NAMALWA (cell line): Measurements from ENCODE around the gene MYOT.
A peak's percentile ranks its signal among the peaks of the same experiment; 100 is the strongest.
"Not testable (repeated sequence)": the region's sequence is repeated elsewhere in the genome, so short reads cannot be mapped to it uniquely, and the experiment has no call there.

Source experiments
- DNase-seq: peaks from one replicate; pipeline ENCODE4 v3.0.0-alpha.2; 2015; ENCODE audit warnings: low spot score

Gene MYOT

DNA sequence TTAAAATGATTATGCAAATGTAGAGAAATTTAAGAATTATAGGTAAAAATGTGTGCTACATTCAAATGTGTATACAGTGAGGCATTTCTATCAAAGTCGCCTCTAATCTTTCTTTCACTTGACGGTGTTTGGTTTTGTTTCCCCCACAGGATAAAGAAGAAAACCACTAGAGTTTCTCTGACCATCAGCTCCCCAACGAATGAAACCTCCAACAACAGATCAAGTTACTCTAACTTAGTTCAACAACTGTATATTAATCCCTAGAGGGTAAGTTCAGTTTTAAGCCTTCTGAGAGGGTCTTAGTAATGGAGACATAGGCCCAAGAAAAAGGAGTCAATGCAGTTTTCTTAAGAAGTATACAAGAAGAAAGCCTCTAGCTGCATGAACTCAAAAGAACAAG is 11.5 kb upstream of the MYOT start:
- DNase-seq: no peak

DNA sequence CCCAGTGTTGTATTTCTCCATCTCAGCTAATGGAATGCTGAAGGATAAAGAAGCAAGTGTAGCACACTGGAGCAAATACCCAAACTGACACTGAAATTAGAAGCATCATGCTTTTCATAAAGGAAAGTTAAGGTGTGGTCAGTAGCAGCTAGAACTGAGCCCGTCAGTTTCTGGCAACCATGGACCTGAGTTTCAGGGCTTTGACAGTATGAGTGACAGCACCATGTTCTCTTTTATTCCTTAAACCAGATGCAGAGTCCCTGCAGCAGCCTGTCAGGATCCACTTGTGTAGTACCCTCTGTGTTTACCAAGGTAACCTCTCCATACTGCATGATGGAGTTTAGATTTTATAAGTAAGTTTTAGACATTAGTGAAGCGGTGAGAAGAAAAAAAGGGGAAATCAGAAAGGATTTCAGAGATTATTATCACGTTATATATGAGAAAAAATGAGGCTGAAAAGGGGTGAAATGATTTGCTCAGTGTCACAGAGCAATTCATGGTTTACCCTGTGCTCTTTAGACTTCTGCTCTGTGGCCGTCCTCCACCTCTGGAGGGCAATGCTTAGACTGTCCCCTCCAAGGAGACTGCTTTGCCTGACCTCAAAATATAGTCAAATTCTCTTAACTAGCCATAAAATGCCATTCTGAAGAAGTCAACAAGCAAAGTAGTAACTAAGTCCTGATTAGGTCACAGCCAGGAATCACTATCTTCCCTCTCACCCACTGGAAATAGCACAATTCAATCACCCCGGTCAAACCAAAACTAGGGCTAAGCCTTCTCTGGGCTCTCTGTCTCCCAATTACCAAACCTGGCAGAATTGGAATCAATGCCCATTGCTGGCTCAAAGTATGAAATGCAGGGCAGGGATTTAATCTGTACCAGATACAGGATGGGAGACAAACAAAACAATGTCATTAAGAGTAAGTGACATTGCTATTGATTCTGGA is 10.5 kb upstream of the MYOT start:
- DNase-seq: no peak

DNA sequence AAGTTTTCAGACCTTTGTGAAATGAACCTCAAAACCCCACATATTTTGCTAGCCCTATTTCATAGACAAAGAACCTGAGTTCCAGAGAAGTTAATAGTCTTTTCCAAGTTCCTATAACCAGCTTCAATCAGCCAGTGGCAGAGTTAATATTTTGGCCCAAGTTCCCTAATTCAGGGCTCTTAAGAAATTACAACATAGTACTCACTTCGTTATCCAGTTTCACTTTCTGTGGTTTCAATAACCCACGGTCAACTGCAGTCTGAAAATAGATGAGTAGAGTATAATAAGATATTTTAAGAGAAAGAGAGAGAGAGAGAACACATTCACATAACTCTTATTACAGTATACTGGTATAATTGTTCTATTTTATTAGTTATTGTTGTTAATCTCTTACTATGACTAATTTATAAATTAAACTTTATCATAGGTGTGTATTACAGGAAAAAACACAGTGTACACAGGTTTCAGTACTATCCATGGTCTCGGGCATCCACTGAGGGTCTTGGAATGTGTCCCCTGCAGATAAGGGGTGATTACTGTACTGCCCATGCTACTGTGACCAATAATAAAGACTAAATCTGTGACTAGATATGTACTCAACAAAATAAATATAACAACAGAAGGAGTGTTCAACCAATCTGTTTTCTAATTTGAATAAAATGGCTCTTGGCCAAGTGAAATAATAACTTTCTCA is 9.3 kb upstream of the MYOT start:
- DNase-seq: peak; percentile 69

DNA sequence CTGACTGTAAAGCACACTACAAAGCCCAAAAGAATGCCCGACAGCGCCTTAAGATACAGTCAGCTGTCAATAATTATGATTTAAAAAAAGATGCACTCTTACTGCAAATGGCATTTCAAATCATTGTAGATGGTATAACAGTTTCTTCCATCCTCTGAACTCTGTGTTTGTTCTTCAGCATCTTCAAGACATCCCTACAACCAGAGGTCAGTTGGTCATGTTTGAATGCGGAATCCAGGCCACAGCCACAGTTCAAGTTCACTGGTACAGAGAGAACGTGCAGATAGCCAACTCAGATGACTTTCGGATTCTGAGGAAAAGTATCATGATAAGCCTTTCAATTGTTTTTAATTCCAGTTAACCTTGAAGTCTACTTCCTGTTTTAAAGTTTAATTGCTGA is 8.7 kb upstream of the MYOT start:
- no peak for DNase-seq

DNA sequence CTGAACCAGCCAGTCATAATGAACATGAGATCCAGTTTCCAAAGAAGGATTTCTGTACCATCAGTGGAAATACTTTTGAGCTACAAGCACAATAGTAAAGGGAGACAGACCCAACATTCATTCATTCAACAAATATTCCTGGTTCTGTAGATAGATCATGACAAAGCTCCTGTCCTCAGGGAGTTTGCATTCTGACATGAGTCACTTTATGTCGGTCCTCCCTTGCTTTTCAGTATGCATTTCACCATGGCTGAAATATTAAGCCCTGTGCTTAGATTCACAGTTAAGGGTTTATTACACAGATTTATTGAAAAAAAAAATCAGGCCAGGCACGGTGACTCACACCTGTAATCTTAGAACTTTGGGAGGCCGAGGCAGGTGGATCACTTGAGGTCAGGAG is 5.4 kb upstream of the MYOT start:
- no peak for DNase-seq

DNA sequence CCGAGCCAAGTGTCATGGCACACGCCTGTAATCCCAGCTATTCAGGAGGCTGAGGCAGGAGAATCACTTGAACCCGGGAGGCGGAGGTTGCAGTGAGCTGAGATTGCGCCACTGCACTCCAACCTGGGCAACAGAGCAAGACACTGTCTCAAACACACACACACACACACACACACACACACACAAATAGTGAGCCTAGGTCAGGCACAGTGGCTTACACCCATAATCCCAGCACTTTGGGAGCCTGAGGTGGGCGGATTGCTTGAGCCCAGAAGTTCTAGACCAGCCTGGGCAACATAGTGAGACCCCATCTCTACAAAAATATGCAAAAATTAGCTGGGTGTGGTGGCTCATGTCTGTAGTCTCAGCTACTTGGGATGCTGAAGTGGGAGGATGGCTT is 4.0 kb upstream of the MYOT start:
- DNase-seq: not testable (repeated sequence)

DNA sequence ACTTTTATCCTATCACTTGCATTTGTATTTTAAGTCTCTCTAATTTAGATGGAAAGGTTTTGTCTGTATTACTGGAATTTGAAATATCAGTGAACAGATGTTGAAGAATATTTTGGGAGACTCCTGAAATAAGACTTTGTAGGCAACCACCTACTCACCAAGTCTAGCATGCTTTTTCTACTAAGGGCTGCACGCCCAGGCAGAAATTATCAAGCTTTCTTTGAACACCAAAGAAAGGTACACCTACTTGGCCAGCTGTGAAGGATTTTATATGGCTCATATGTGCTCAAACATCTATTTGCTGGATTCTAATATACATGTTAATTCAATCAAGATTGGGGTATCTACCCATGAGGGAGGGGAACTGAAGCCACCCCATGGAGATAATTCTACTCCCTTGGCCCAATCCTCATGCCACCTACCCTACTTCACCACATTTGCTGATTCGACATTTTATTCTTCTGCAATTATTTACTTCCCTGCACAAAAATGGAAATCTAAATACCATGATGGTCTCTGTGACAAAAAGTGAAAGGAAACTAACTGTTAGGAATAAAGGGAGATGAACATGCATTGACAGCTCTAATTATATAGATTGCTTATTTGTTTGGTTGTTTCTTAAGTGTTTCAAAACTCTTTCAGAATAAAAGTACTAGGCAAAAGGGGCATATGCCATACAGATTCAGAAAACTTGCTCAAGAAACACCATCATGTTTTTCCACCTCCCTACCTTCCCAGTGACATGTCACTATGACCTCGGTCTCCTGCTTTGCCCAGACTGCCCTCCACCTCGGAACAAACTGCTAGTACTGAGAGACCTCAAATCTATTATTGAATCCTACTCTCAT is 895 bp upstream of the MYOT start:
- DNase-seq: no peak

DNA sequence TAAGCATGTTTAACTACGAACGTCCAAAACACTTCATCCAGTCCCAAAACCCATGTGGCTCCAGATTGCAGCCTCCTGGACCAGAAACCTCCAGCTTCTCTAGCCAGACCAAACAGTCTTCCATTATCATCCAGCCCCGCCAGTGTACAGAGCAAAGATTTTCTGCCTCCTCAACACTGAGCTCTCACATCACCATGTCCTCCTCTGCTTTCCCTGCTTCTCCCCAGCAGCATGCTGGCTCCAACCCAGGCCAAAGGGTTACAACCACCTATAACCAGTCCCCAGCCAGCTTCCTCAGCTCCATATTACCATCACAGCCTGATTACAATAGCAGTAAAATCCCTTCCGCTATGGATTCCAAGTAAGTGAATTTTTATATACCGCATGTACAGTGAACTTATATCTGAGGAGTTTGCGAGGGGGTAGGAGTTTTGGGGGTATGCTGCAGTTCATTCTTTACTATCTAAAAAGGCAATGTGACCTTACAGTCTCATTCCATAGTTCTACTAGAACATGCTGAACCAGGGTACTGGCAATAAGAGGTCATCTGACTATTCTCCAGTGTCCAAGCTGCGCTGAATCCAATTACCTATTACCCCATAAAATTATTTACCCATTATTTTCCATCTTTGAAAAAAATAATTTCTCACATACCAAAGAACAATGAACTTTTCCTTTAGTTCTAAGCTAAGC is 3.1 kb downstream of the MYOT start:
- DNase-seq: no peak

DNA sequence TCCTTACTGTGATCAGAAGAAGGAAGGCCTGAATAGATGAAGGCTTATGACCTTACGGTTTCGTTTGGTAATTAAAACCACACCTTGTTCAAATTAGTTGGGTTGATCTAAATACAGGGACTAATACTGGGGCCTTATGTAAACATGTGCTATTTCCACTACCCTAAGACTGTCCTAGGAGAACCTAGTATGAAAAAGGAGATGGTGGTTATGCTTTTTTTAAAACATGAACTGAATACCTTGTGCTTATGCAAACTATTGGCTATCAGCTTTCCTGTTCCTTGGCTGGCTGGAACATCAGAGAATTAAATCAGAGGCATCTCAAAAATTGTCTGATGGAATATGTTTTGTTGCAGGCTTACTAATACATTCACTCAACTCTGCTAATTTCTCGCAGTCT is 3.9 kb downstream of the MYOT start:
- DNase-seq: no peak

DNA sequence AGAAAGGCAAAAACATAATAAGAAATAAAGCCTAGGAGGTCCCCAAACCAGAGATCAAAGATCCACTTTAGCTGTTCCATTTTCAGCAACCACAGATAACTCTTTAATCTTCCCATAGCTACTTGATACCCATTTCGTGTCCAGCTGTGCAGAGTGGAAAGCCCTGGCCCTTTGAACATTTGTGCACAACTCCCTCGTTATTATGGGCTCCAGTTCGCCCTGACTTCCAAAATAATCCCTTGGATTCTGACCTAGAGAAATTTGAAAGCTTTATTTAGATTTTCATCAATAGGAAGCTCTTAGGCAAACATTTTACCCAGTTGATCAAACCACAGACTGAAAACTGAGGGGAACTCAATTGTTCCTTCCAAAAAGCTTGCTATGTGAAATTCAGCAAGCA is 4.8 kb downstream of the MYOT start:
- no peak for DNase-seq

DNA sequence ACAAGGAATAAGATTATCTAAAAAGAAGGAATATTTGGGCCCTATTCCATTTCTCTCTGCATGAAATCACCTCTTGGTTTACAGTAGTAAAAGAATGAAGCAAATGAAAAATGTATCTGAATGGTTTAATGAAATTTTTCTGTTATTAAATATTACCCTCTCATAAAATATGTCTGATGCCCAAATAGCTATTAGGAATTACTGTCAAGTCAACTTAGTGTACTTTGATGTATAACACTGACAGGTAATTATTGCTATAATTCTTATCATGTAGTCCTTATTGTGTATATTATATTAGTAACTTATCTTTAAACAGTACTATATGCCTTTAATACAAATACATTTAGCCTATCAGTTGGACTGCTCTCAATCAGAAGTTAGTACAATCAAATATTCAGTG is 8.4 kb downstream of the MYOT start:
- no peak for DNase-seq

DNA sequence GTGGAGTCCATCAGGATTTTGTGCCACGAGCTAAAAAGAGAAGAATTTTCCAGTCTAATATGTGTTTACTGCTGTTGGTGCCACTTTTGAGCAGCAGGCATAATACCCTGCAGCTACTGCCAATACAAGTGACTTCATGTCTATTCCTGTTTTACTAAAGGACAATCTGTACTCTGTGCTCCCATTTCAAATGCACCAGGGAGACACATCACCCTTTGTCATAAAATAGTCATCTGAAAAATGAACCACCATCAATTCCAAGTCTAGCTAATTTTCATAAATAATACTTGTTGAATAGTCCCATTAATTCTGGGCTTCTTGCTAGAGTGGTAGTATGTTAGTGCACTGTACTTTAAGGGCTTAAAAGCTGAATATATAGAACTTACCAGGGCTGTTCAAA is 12.7 kb downstream of the MYOT start:
- no peak for DNase-seq

DNA sequence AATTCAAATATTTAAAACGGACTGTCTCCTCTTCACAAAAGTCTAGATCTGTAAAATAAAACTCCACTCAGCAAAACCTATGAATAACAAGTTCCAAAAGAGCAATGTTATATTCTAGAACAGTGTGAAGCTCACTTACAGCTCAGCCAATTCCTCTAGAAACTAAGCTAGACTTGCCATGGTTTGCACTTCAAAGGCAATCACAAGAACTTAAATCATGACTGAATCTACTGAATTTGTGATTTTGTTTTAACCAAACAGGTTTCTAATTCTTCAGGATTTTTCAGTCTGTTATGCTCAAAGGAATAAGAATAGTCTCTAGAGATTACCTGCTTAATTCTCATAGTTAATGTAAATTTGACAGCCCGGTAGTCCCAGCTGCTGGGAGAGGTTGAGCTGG is 20.2 kb downstream of the MYOT start:
- no peak for DNase-seq

DNA sequence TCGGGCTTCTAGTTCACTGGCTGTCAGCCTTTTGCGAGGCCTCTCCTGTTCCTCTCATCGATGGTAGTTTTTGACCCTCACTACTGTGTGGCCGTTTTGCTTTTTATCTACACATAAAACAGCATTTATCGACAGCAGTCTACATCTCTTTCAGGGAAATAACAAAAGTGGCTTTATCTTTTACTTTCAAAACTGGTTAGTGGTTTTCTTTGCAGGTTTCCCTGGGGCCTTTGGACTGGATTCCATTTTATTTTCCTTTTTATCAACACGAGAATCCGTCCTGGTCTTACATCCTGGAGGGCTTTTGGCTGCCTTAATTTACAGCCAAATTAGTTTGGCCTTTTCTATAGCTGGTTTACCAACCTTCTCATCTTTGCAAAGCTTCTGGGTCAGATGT is 20.8 kb downstream of the MYOT start:
- DNase-seq: no peak

DNA sequence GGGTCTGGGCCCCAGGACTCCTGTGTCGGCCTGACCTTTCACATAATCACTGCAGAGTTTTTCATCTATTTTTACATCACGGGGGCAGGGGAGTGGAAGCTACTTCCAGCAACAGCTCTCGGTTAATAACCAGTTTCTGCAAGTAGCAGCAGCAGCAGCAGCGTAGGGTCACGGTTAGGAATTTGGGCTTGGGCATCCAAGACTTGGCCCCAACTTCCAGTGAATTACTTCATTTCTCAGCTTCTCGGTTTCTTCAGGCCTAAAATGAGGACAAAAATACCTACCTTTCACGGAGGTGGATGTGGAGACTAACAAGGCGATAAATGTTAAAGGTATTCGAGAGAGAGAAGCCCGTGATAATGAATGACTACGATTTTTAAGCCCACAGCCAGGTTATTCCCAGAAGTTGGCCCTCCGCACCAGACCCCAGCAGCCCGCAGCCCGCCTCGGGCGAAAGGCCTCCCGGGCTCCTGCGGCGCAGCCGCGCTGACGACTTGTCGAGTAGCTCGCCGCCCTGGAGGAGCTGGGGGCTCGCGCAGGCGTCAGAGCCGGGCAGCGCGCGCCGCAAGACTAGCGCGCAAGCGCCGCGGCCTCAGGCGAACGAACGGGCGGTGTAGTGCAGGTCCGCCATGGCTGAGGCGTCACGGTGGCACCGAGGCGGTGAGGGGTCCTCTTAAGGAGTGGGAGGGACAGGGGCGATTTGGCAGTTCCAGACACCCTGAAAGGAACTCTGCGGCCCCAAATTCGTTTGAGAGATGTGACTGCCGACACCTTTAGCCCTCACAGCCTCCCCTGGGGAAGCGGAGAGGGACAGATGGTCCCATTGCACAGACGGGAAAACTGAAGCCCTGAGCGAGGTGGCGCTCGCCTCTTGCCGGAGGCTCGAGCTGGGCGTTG is 21.5 kb downstream of the MYOT start, which contains the start of gene PKD2L2:
TSS of gene PKD2L2 (plus strand) at position 595 of the 897 bp plus-strand sequence. CDS start at position 630, 35 bp downstream.
- no peak for DNase-seq

DNA sequence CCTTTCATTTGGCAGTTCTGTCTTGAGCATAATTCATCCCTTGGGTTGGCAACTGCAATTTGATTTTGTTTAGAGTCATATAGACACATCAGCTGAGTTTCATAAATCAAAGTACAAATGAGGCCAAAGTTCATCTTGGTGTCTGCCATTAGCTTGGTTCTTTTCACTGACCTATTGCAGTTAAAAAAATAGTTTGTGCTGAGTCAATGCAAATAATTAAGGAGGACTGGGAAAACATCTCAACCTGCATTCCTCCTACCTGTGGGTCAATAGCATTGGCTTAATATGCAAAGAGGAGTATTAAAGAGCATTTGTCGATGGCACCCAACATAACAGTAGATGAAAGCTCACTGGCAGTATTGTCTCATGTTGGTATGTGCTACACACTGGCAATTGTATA is 23.2 kb downstream of the MYOT start:
- DNase-seq: no peak

DNA sequence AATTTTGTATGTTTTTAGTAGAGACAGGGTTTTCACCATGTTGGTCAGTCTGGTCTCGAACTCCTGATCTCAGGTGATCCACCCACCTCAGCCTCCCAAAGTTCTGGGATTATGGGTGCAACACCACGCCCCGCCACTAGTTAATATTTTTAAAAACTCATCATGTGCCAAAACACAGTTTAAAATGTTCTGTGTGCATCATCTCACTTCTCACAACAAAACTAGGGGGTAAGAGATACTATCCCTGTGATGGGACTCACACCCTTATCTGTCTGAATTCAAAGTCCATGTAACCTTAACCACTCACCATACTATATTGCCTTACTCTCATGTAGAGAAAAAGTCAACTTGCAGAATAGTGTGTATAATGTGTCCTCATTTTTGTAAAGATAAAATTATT is 24.2 kb downstream of the MYOT start:
- DNase-seq: peak; percentile 18

DNA sequence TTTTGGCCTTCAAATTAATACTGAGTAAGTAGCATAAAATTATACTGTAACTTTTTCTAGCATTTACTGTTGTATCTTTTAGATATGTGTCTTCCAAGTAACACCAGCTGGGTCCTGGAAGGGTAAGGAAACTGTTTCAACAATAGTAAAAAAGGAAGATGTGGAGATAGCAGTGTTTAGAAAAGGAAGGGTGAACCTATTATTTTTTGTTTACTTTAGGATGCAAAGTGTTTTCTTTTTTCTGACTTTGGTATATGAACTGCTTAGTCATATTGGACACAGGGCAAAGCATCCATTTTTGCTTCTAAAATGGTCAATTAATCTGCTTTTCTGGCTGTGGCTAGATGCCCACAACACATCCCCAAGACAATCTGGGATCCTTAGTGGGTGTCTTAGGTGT is 26.9 kb downstream of the MYOT start:
- DNase-seq: no peak

DNA sequence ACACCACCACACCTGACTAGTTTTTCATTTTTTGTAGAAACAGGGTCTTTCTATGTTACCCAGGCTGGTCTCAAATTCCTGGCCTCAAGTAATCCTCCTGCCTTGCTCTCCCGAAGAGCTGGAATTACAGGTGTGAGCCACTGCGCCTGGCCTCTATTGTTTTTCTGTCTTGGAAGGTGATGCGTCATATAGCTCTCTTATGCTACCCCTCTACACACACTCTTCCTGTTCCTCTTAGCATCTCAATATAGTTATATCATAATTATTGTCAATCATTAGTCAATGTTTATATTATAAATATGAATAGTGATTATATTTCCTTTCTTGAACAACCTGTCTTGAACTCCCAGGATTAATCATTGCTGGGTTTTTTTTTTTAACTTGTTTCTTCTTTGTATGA is 28.9 kb downstream of the MYOT start:
- DNase-seq: no peak

DNA sequence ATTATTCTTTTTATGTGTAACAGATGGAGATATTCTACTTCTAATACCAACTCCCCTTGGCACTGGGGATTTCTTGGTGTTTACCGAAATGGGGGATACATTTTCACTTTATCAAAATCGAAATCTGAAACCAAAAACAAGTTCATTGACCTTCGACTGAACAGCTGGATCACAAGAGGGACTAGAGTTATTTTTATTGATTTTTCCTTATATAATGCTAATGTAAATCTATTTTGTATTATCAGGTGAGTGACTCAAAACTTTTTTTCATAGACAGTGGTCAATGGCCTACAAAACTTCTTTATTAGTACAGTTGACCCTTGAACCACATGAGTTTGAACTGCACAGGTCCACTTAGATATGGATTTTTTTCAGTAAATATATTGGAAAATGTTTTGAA is 31.8 kb downstream of the MYOT start:
- DNase-seq: no peak
